HG03060 (cell line): ENCODE results near the gene PINLYP.
"Not testable (repeated sequence)": the region's sequence is repeated elsewhere in the genome, so short reads cannot be mapped to it uniquely, and the experiment has no call there.

ENCODE experiments used
- ATAC-seq: cut with Tn5 transposase; IDR thresholded peaks from one replicate; pipeline ENCODE4 v1.9.1; 2021; ENCODE audit warnings: low read depth, moderate number of reproducible peaks; ENCODE audit not compliant: unreplicated experiment

Gene PINLYP

GRCh38 chr19:43575955-43576878 is 616 bp downstream of the PINLYP start:
- ATAC-seq = no peak

- ATAC-seq = no peak
These were observed 3.2 kb downstream of the PINLYP start for GRCh38 chr19:43578787-43579186.

- no peak for ATAC-seq
These were observed 5.9 kb downstream of the PINLYP start for GRCh38 chr19:43581467-43581866.

GRCh38 chr19:43582495-43582894 is 6.9 kb downstream of the PINLYP start:
- ATAC-seq = no peak

GRCh38 chr19:43584484-43584883 is 8.9 kb downstream of the PINLYP start:
- ATAC-seq = no peak

- ATAC-seq = no peak
These were observed 10.7 kb downstream of the PINLYP start for GRCh38 chr19:43586346-43586745.

- not testable (repeated sequence) for ATAC-seq
These were observed 11.4 kb downstream of the PINLYP start for GRCh38 chr19:43587029-43587428.

GRCh38 chr19:43589277-43589676 is 13.7 kb downstream of the PINLYP start:
- no peak for ATAC-seq

GRCh38 chr19:43589678-43590077 is 14.1 kb downstream of the PINLYP start:
- no peak for ATAC-seq

GRCh38 chr19:43591904-43592772 is 16.5 kb downstream of the PINLYP start:
- ATAC-seq = no peak

- no peak for ATAC-seq
These were observed 17.3 kb downstream of the PINLYP start for GRCh38 chr19:43592800-43593350.

- ATAC-seq = no peak
These were observed 18.6 kb downstream of the PINLYP start for GRCh38 chr19:43594081-43594697.

- no peak for ATAC-seq
These were observed 19.4 kb downstream of the PINLYP start for GRCh38 chr19:43594710-43595604.

GRCh38 chr19:43595605-43595998 is 20.0 kb downstream of the PINLYP start:
- no peak for ATAC-seq

GRCh38 chr19:43595999-43596841 is 20.6 kb downstream of the PINLYP start, which contains the start of the genes IRGQ and ZNF576:
IRGQ (minus strand) TSS chr19:43596134; CDS start chr19:43595338, 796 bp downstream.
ZNF576 (plus strand) TSS chr19:43596595; CDS start chr19:43597109, 514 bp downstream.
- ATAC-seq = peak; percentile 81

GRCh38 chr19:43596842-43597461 is 21.4 kb downstream of the PINLYP start:
- ATAC-seq = no peak

GRCh38 chr19:43597876-43598275 is 22.3 kb downstream of the PINLYP start:
- no peak for ATAC-seq
